Measurements from ENCODE around the gene KIF2A. TPM values are rescaled to one million over a fixed set of nuclear protein-coding genes. Genes with fewer than 3 reads are reported as not detected.

Gene KIF2A
- total and polyA plus RNA-seq, 2 of the 13 experiments (the other 11 are each of a cell fraction or from before 2014, with no cell fraction given) = 8.5 to 19.2 TPM

GRCh38 chr5:62362701-62363100 is 56.7 kb downstream of the KIF2A start:
- no peak for ATAC-seq
- no peaks in the 10 kb centered on the region for H3K27me3 ChIP-seq (ENCODE audit: control insufficient read depth in 1 of 2, insufficient read depth in 2 of 2, low read length in 2 of 2)
- no TSS peak for BruUV-seq (replicated peaks)
- no peaks in the 10 kb centered on the region for H3K79me2 ChIP-seq (ENCODE audit: insufficient read depth, low read length)
- no peak for DNase-seq (ENCODE audit: low spot score)
- H2AFZ ChIP-seq (ENCODE audit: low read length) = no peak overlapping the region
- no peaks in the 10 kb centered on the region for H3K4me1 ChIP-seq (ENCODE audit: insufficient read depth, low read length)
- no peak overlapping the region for H3K4me2 ChIP-seq (ENCODE audit: low read depth, low read length)
- intact Hi-C loops (cut with micrococcal nuclease; ENCODE audit: unreplicated experiment) (no loop called here), in situ Hi-C loops (cut with HindIII; ENCODE audit: extremely low pct_ligation_motif_present, low pct_unique_long_range_greater_than_20kb) (no loop called here)
- no peak overlapping the region for H3K27ac ChIP-seq (ENCODE audit: extremely low read length, insufficient read depth, low read length)
- ChIA-PET CTCF (ENCODE audit: low intra/inter-chr PET ratio, low total read pairs) (no interaction called here), POLR2A (no interaction called here)
- no peak overlapping the region for H3K4me3 ChIP-seq (replicated peaks in 1 of 3; ENCODE audit: insufficient read depth in 1 of 3, low read depth in 2 of 3, low read length in 3 of 3)
- H3K36me3 ChIP-seq (replicated peaks in 1 of 2; ENCODE audit: control insufficient read depth in 1 of 2, insufficient read depth in 2 of 2, low read length in 2 of 2) = peaks cover 0 to 21% of the 10 kb centered on the region in 2 experiments; a peak in 4 of 5 replicates
- H3K9me3 ChIP-seq (ENCODE audit: low read length) = no peaks in the 10 kb centered on the region
- no peaks in the 10 kb centered on the region for H4K20me1 ChIP-seq (ENCODE audit: insufficient read depth, low read length)
- no peak for FAIRE-seq
- H3K9ac ChIP-seq (ENCODE audit: insufficient read depth, low read depth, low read length) = no peak overlapping the region
- TF ChIP-seq MAFF (IDR thresholded peaks at IDR 0.05; ENCODE audit: low read depth, low read length) (no peak), DDIT3 (CRISPR knock-in tag; IDR thresholded peaks at IDR 0.05) (no peak), ZNF136 (CRISPR knock-in tag; IDR thresholded peaks at IDR 0.05; ENCODE audit: low read depth) (no peak), HNF1A (IDR thresholded peaks at IDR 0.05; ENCODE audit: low read depth) (no peak), HNF1A (CRISPR knock-in tag; IDR thresholded peaks at IDR 0.05; ENCODE audit: borderline replicate concordance) (no peak), ZFP90 (CRISPR knock-in tag; IDR thresholded peaks at IDR 0.05; ENCODE audit: borderline replicate concordance) (no peak), IRF2 (CRISPR knock-in tag; IDR thresholded peaks at IDR 0.05) (no peak), AHR (CRISPR knock-in tag; IDR thresholded peaks at IDR 0.05) (no peak), FOXO1 (CRISPR knock-in tag; IDR thresholded peaks at IDR 0.05) (no peak), SP1 (IDR thresholded peaks at IDR 0.05) (no peak), SP1 (CRISPR knock-in tag; IDR thresholded peaks at IDR 0.05) (no peak), ZNF850 (CRISPR knock-in tag; conservative IDR thresholded peaks at IDR 0.05) (no peak), SIN3A (IDR thresholded peaks at IDR 0.05; ENCODE audit: borderline replicate concordance, low read depth, low read length) (no peak), ZNF737 (CRISPR knock-in tag; IDR thresholded peaks at IDR 0.05; ENCODE audit: borderline replicate concordance) (no peak)
- WGBS (ENCODE audit: low lambda C conversion rate) = 97% methylated on average over 3 of the region's 3 CpGs
